Ovary (tissue), 3 donors: ENCODE results near the gene TNIK.

Experiments used
- CTCF ChIP-seq, 3 donors: fragments of 450-650 bp in 2 of 3; fragments of 200-600 bp in 1 of 3; IDR thresholded peaks; one replicate each; pipeline versions ENCODE4 v1.5.1 to v1.8.0; 2016 to 2022; ENCODE audit warnings: antibody characterized with exemption in 3 of 3, mild to moderate bottlenecking in 1 of 3
- EP300 ChIP-seq: sonication (generic); formaldehyde crosslinking; IDR thresholded peaks from one replicate; pipeline ENCODE4 v1.6.1; 2017; ENCODE audit warnings: antibody characterized with exemption
- POLR2A ChIP-seq: fragments of 450-650 bp; IDR thresholded peaks from one replicate; pipeline ENCODE4 v1.6.1; 2017; ENCODE audit warnings: antibody characterized with exemption, mild to moderate bottlenecking, moderate library complexity
- donor health status: DM: no; HTN: no; CAD: no.

- TF ChIP-seq CTCF (IDR thresholded peaks at IDR 0.05) (no peak), POLR2A (no peak), EP300 (no peak)
Observed at GRCh38 chr3:171503817-171504216, 43.6 kb upstream of the TNIK start.
